Measurements from ENCODE around the gene PUS10.

GRCh38 chr2:61018318-61018755, 282 bp upstream of the PUS10 start:
- no peak for TF ChIP-seq SUZ12 (IDR thresholded peaks at IDR 0.05)
- no peak for TF ChIP-seq ARNT (IDR thresholded peaks at IDR 0.05)
- no peak for TF ChIP-seq FOXM1 (IDR thresholded peaks at IDR 0.05; ENCODE audit: borderline replicate concordance)
- TF ChIP-seq FOXA1 (IDR thresholded peaks at IDR 0.05) = no peak
- no peak for TF ChIP-seq SP1 (IDR thresholded peaks at IDR 0.05)
- TF ChIP-seq HDGF (IDR thresholded peaks at IDR 0.05; ENCODE audit: borderline replicate concordance) = no peak
- no peak for TF ChIP-seq TARDBP (IDR thresholded peaks at IDR 0.05)
- no peak for TF ChIP-seq ELF4 (IDR thresholded peaks at IDR 0.05)
- TF ChIP-seq NFRKB (IDR thresholded peaks at IDR 0.05) = no peak

All from HEK293T (cell line).